HG03558 (cell line): ENCODE measurements around the gene STUB1.

Experiments
- ATAC-seq: cut with Tn5 transposase; IDR thresholded peaks from one replicate; pipeline ENCODE4 v1.9.1; 2021; ENCODE audit warnings: moderate number of reproducible peaks; ENCODE audit not compliant: unreplicated experiment; ENCODE audit errors: extremely low read depth

STUB1 gene

DNA sequence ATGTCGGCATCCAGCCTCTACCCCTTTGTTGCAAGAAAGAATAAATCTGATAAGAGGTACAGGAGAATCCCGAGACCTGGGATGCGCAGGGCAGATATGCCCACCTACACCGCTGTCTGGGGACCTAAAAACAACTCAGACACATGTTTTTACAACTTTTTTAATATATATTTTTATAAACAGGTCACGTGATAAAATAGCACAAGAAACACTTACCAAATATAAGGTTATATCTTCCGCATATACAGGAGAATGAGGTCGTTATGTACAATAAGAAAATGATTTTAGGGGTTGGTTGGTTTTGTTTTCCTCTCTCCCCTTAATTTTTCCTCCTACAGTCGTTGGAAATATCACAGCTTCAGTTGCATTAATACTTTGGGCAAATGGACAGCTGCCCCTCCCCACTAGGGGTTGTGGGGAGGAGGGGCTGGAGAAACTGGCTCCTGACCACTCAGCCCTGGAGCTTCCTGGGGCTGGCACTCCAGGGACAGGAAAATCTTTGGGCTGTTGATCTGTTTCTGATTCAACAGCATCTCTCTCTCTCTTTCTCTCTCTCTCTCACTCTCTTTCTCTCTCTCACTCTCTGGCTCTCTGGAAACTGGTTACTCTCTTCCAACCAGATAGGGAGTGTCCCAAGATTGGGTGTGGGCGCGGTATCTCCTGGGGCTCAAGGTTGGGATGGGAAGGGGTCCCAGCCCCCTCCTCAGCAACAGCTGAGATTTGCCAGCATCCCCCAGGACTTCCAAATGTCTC lies 12.3 kb downstream of the STUB1 start:
- ATAC-seq = no peak

- ATAC-seq = no peak
Observed at GRCh38 chr16:693364-693763, 13.2 kb downstream of the STUB1 start.

DNA sequence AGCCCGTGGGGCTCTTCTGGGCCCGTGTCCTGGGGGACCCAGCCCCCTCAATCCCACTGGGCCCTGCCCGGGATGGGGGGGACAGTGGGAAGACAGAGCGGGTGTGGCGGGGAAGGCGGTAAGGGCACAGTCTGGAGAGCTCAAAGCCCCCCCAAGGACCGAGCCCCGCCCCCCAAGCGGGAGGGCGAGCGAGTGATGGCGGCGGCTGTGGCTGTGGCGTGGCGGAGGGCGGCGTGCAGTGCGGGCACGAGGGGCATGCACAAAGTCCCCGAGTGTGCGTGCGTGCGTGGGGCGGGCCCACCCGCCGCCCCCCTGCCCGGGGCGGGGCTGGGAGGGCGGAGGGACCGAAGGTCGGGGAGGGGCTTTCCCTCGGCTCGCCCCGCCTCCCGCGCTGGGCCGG lies 13.6 kb downstream of the STUB1 start:
- ATAC-seq = no peak

DNA sequence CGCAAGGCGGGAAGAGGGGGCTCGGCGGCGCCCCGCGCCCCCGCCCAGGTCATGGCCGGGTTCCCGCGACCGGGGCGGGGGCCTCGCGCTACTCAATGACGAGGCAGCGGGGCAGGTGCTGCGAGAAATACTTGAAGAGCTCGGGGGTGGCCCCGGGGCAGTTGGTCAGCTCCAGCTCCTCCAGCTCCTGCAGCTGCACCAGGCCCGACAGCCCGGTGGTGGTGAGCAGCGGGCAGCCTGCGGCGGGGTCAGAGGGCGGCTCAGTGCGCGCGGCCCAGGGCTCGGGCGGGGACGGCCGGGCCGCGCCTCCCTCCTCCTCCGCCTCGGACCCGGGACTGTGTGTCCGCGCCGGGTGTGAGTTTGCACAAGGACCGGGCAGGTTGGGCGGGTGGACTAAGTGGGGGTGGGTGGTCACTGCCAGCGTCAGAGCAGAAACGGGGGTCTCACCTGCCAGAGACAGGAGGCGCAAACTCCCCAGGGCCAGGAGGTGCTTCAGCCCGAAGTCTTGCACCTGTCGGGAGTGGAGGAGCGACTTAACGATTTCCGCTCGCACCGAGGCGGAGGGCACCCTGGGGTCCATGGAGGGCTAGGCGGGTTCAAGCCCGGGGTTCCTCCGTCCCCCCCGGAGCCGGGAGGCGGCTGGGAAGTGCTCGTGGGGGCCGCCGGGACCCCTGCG lies 14.1 kb downstream of the STUB1 start:
- no peak for ATAC-seq

- no peak for ATAC-seq
Observed at GRCh38 chr16:694863-695354, 14.7 kb downstream of the STUB1 start.

DNA sequence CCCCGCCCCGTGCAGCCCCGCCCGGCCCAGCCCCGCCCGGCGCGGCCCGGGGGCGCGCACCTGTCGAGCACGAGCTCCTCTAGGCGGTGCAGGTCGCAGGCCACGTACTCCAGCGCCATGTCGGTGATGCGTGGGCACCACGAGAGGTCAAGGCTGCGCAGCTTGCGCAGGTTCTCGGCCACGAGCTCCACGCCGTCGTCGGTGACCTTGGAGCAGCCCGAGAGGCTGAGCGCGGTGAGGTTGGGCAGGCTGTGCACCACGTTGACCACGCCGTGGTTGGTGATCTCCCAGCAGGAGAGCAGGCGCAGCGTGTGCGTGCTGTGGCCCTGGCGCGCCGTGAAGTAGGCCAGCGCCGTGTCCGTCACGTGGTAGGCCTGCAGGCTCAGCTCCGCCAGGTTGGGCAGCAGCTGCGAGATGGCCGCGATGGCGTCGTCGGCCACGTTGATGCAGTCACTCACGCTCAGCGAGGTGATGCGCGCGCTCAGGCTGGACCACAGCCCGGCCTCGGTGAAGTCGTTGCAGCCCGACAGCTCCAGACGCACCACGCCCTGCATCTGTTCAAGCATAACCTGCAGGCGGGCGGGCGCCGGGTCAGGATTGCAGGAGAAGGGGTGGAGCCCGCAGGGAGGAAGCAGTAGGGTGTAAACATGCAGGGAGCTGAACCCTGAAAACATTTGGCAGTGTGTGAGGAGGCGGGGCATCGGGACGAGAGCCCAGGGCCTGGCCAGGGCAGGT lies 15.3 kb downstream of the STUB1 start:
- ATAC-seq = no peak

DNA sequence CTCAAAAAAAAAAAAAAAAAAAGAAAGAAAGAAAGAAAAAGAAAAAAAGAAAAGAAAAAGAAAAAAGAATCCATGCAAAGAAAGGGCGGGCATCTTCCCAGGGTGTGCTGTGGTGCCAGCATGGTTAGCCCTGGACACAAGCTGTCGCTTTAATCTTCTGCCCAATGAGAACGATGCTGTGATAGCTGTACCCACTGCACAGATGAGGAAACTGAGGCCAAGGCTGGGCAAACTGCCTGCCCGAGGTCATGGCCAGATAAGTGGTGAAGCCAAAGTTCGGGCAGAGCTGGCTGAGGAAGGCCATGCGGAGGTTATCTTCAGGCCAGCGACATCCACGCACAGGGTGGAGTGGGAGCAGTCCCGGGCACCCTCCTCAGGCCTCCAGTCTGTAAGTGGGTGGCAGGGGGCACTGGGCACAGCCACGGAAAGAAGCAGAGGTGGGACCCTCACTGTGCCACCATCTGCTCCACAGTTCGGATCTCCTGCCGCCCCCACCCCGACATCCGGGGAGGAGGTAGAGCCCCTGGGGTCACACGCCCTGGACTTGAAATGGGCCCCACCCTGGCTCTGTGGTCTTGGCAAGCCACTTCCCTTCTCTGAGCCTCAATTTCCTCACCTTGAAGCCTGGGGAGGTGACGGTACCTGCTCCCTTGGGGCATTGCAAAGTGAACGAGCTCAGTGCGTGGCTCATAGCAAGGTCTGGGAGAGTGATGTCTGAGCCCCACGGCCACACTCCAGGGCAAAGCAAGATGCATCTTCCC lies 18.9 kb downstream of the STUB1 start:
- no peak for ATAC-seq

DNA sequence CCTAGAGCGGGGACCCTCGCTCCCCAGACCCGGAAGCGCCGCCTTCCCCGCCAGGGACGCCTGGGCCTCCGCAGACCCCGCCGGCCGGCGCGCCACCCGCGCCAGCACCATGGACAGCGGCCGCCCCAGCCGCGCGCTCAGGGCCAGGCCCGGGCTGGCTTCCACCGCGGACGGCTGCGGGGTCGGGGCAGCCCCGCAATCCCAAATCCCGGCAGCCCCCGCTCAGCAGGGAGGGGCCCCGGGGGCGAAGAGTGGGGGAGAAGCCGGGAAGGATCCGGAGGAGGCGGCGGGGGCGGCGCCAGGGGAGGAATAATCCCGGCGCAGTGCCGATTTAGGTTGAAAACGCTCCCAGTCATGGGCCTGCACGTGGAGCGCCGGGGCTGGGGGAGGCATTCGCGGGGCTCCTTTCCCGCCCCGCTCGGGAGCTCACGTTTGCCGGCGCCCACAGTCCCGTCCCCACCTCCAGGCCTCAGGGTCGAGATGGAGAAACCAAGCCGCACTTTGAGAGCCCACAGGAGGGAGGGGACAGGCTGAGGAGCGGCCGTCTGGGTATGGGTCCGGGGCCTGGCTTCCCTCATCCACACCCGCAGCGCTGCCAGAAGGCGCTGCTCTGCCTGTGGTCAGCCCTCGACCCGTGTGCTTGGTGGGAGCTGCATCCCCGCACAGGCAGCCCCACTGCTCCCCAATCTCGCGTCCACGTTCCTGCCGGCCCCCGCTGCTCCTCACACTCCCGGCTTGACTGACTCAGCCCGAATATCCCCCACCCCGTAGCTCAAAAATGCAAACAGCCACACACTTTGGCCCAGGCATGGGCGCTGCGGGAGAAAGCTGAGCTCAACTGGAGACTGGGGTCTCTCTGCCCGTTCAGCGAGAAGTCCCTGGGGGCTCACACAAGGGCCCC lies 20.7 kb downstream of the STUB1 start:
- ATAC-seq = no peak

GRCh38 chr16:702341-702740 lies 22.1 kb downstream of the STUB1 start:
- ATAC-seq = no peak

GRCh38 chr16:703406-703805 lies 23.2 kb downstream of the STUB1 start:
- ATAC-seq = no peak

DNA sequence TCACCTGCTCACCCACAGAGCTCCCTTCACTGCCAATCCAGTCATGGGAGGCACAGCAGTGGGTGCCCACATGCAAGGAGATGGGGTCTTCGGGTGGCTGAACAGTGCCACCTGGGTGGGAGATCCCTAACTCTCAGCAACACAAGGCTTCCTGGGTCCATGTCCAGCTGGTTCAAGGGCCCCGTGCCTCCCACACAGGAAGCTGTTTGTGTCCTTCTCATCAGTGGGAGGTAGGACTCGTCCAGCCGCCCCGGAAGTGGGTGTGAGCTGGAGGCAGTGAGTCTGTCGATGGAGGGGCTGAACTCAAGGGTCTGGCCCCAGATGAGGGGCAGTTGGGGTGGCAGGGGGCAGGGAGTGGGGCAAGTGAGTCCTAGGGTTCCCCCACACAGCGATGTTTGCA lies 23.8 kb downstream of the STUB1 start:
- no peak for ATAC-seq

DNA sequence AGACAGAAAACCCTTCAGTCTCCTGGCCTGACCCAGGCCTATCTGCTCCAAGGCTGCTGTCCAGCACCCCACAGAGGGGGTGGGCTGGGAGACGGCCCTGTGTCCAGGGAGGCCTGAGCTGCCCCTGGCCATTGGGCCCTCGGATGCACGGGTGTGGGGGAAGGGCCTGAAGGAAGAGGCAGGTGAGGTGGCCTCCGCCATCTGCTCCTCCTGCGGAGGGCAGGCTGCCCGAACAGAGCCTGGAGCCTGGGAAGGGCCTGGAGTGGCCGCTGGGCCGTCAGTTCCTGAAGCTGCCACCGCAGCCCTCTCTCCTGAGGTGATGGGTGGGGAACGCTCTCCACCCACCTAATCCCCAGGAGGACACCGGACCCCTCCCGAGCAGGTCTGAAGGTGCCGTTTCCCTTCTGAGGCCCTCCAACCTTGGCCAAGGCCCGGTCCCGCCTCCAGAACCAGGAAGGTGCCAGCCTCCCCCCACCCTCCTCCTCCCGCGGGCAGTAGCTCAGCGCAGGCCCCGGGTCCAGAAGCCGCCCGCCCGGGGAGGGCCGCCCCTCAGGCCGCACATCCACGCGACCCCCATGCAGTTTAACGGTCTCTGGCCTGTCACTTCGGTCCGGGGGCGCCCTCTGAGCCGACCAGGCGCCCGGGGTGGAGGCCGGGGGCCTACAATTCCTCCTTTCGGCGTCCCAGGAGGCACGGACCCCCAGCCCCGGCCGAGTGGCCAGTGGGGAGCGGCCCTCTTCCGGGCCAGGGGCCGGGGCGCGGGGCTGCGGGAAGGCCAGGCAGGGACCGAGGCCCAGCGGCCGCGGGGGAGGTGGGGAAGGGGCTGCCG lies 24.6 kb downstream of the STUB1 start:
- ATAC-seq = no peak

- no peak for ATAC-seq
Observed at GRCh38 chr16:705431-706188, 25.4 kb downstream of the STUB1 start, which contains the start of gene FBXL16. Gene FBXL16 (minus strand): TSS chr16:705801. CDS start chr16:697405, 8,396 bp downstream.

DNA sequence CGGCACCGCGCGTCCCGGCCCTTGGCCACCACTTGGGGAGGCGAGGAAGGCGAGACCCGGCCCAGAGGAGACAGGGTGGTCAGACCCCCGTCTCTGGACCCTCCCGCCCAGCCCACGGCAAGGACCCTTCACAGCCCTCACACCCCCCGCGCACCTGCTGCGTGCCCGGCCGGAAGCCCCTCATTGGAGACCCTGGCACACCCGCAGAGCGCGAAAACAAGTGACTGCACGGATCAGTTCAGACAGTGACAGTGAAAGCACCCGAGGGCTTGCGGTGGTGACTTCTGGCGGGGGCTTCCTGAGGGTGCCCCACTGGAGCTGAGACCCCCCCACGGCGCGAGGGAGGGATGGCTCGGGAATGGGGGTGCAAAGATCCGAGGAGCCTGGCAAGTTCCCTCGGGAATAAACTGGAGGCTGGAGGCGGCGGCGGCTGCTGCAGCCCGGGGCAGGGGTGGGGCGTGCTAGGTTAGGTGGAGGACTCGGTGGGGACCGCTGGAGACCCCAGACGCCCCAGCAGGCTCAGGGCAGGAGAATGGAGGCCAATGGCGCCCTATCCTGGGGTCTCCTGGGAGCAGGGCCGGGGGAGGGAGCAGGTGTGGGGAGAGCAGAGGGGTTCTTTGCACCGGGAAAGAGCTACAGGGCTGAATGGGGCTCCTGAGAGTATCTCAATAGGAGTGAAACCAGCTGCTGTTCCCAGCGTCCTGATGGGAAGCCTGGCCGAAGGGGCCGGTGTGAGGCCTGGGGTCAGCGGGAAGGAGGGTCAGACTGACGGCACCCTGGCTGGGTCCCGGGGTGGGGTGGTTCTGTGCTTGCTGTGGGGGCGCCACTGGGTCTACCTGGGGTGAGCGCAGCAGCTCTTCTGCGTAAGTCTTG lies 26.2 kb downstream of the STUB1 start:
- no peak for ATAC-seq

- no peak for ATAC-seq
Observed at GRCh38 chr16:707062-707538, 26.9 kb downstream of the STUB1 start.

DNA sequence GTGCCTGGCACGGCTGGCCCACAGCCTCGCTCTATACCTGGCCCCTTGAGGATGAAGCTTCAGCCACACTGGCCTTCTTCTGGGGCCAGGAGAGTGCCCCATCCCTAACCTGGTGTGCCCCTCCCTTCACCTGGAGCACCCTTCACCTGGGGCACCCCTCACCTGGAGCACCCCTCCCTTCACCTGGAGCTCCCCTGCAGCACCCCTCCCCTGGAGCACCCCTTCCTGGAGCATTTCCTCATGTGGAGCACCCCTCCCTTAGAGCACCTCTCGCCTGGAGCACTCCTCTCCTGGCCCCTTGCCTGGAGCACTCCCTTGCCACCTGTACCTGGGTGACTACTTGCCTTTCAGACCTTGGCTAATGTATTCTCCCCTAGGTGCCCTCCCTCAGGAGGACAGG lies 27.8 kb downstream of the STUB1 start:
- no peak for ATAC-seq

DNA sequence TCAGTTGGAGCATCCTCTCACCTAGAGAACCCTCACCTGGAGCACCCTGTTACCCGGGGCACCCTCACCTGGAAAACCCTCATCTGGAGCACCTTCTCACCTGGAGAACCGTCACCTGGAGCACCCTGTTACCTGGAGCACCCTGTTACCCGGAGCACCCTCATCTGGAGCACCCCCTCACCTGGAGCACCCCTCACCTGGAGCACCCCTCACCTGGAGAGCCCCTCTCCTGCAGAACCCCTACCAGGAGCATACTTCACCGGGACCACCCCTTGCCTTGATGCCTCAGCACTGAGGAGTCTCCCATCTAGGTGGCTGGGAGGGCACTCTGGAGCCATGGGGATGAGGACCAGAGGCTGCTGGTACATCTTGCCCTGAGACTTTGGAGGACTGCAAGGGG lies 28.7 kb downstream of the STUB1 start:
- no peak for ATAC-seq
